PC-9 (cell line): ENCODE measurements around the gene RUFY4. TPM values are rescaled to one million over a fixed set of nuclear protein-coding genes. Genes with fewer than 3 reads are reported as not detected.

Experiments used
- BruUV-seq: library from RNA; stranded (reverse); fragments of 400-500 nt; replicated peaks from 2 replicates; lab custom pipeline; 2021; lab: Mats Ljungman, UMichigan
- CTCF ChIA-PET: fragments of 300-600 bp; sonication (Branson Sonifier 250); formaldehyde crosslinking; loops from one replicate; lab custom pipeline; 2022; ENCODE audit warnings: antibody characterized with exemption; lab: Charles Lee
- POLR2A ChIA-PET: fragments of 300-600 bp; sonication (Branson Sonifier 250); formaldehyde crosslinking; loops from one replicate; lab custom pipeline; 2022; ENCODE audit warnings: antibody characterized with exemption; ENCODE audit not compliant: unreplicated experiment; lab: Charles Lee
- DNase-seq, 2 experiments: peaks; one replicate each; pipeline versions ENCODE4 v3.0.0 to v3.0.0-alpha.2; 2015 to 2022; ENCODE audit warnings: mixed read lengths in 1 of 2
- H2AFZ ChIP-seq: fragments of 200-600 bp; sonication (generic); 2 replicates; pipeline ENCODE4 v1.8.1; 2017; ENCODE audit warnings: antibody characterized with exemption
- H3F3A ChIP-seq: fragments of 200-600 bp; sonication (generic); 2 replicates; pipeline ENCODE4 v1.8.1; 2017; ENCODE audit warnings: antibody characterized with exemption, mild to moderate bottlenecking, low read depth; ENCODE audit not compliant: insufficient read depth
- H3K27ac ChIP-seq: fragments of 200-600 bp; sonication (generic); 2 replicates; pipeline ENCODE4 v1.6.1; 2016; ENCODE audit warnings: mixed run types
- H3K27me3 ChIP-seq: fragments of 200-600 bp; sonication (generic); 2 replicates; pipeline ENCODE4 v1.6.1; 2016; ENCODE audit warnings: low read depth, mixed run types; ENCODE audit not compliant: insufficient read depth
- H3K36me3 ChIP-seq: fragments of 200-600 bp; sonication (generic); 2 replicates; pipeline ENCODE4 v1.6.1; 2016; ENCODE audit warnings: low read depth, mixed run types
- H3K4me1 ChIP-seq: fragments of 200-600 bp; sonication (generic); replicated peaks from 2 replicates; pipeline ENCODE4 v1.6.1; 2016; ENCODE audit warnings: mixed run types; ENCODE audit not compliant: insufficient read depth
- H3K4me2 ChIP-seq: fragments of 200-600 bp; sonication (generic); 2 replicates; pipeline ENCODE4 v1.6.1; 2017; ENCODE audit warnings: mixed run types
- H3K4me3 ChIP-seq: fragments of 200-600 bp; sonication (generic); 2 replicates; pipeline ENCODE4 v1.6.1; 2016; ENCODE audit warnings: mixed run types
- H3K79me2 ChIP-seq: fragments of 200-600 bp; sonication (generic); 2 replicates; pipeline ENCODE4 v1.6.1; 2017; ENCODE audit warnings: low read depth, mixed run types
- H3K9me2 ChIP-seq: fragments of 200-600 bp; sonication (generic); 2 replicates; pipeline ENCODE4 v1.8.1; 2017; ENCODE audit warnings: mild to moderate bottlenecking; ENCODE audit not compliant: insufficient read depth
- H3K9me3 ChIP-seq: fragments of 200-600 bp; sonication (generic); 2 replicates; pipeline ENCODE4 v1.8.1; 2016; ENCODE audit warnings: low read depth; ENCODE audit not compliant: insufficient read depth
- H4K20me1 ChIP-seq: fragments of 200-600 bp; sonication (generic); 2 replicates; pipeline ENCODE4 v1.8.1; 2017; ENCODE audit not compliant: insufficient read depth
- CTCF ChIP-seq: fragments of 200-600 bp; sonication (generic); conservative IDR thresholded peaks from 2 replicates; pipeline ENCODE4 v1.6.1; 2017; ENCODE audit warnings: mixed run types, antibody characterized with exemption, mild to moderate bottlenecking, moderate library complexity
- EZH2 ChIP-seq: fragments of 200-600 bp; sonication (generic); IDR thresholded peaks from 2 replicates; pipeline ENCODE4 v1.8.0; 2017; ENCODE audit warnings: antibody characterized with exemption, low read depth
- intact Hi-C: fragments of 100-400 bp; cut with micrococcal nuclease; formaldehyde crosslinking; loops from one replicate; pipeline ENCODE4 v1.10.0; 2022; ENCODE audit not compliant: unreplicated experiment
- total RNA-seq: library from RNA; stranded (reverse); gene quantifications from 2 replicates; pipeline ENCODE4 v1.2.3, GENCODE V29; 2021

The RUFY4 gene
- total RNA-seq, 1 experiment from 2014 or later = not detected

- Histone ChIP-seq H3K79me2 (no peaks in the 10 kb centered on the region), H3K9me2 (no peaks in the 10 kb centered on the region), H2AFZ (no peak overlapping the region), H3K4me1 (no peaks in the 10 kb centered on the region), H3K27me3 (peaks cover 22% of the 10 kb centered on the region), H3K4me2 (no peak overlapping the region), H3F3A (no peaks in the 10 kb centered on the region), H3K9me3 (no peaks in the 10 kb centered on the region), H3K27ac (no peak overlapping the region), H4K20me1 (no peaks in the 10 kb centered on the region), H3K36me3 (no peaks in the 10 kb centered on the region), H3K4me3 (no peak overlapping the region)
- intact Hi-C loops = no loop called here
- CTCF ChIA-PET = interaction anchor here (0.6 kb wide), 1 partner anchor 27 kb away, joined by 6 read pairs; no protein-coding TSS in a partner anchor
- TF ChIP-seq EZH2 (no peak), CTCF (no peak)
- POLR2A ChIA-PET = no interaction called here
- no peak for DNase-seq
- BruUV-seq = no TSS peak
These were observed 22.8 kb upstream of the RUFY4 start for GRCh38 chr2:218046238-218046637.

GRCh38 chr2:218047536-218048225 lies 21.4 kb upstream of the RUFY4 start:
- Histone ChIP-seq H3F3A (no peaks in the 10 kb centered on the region), H3K27me3 (peaks cover 14% of the 10 kb centered on the region; the same call in 1 of the 2 replicates), H3K27ac (no peak overlapping the region), H4K20me1 (no peaks in the 10 kb centered on the region), H3K9me3 (no peaks in the 10 kb centered on the region), H3K36me3 (no peaks in the 10 kb centered on the region), H3K4me1 (no peaks in the 10 kb centered on the region), H3K79me2 (no peaks in the 10 kb centered on the region), H2AFZ (no peak overlapping the region), H3K9me2 (no peaks in the 10 kb centered on the region), H3K4me3 (no peak overlapping the region), H3K4me2 (no peak overlapping the region)
- CTCF ChIA-PET = interaction anchor here (0.6 kb wide), 2 partner anchors 44 to 65 kb away, joined by 5 to 6 read pairs; no protein-coding TSS in a partner anchor
- intact Hi-C loops = no loop called here
- no peak for TF ChIP-seq EZH2
- TF ChIP-seq CTCF = no peak
- POLR2A ChIA-PET = no interaction called here
- BruUV-seq = no TSS peak
- no peak for DNase-seq

GRCh38 chr2:218051903-218052302 lies 17.1 kb upstream of the RUFY4 start:
- CTCF ChIA-PET = no interaction called here
- H3K36me3 ChIP-seq = no peaks in the 10 kb centered on the region

More at GRCh38 chr2:218051903-218052302, 17.1 kb upstream of the RUFY4 start:
- no peak for DNase-seq
- Histone ChIP-seq H3K4me3 (no peak overlapping the region), H3F3A (no peaks in the 10 kb centered on the region), H3K27me3 (peaks cover 6% of the 10 kb centered on the region; the same call in 1 of the 2 replicates), H3K4me1 (no peaks in the 10 kb centered on the region), H3K79me2 (no peaks in the 10 kb centered on the region), H3K27ac (no peak overlapping the region), H4K20me1 (no peaks in the 10 kb centered on the region), H2AFZ (no peak overlapping the region), H3K4me2 (no peak overlapping the region), H3K9me3 (no peaks in the 10 kb centered on the region), H3K9me2 (no peaks in the 10 kb centered on the region)
- intact Hi-C loops = no loop called here
- no TSS peak for BruUV-seq
- POLR2A ChIA-PET = no interaction called here
- TF ChIP-seq CTCF = no peak
- no peak for TF ChIP-seq EZH2
